Right renal cortex interstitium (tissue), 3 donors: Measurements from ENCODE around the gene ZBP1. TPM values are rescaled to one million over a fixed set of nuclear protein-coding genes. Genes with fewer than 3 reads are reported as not detected.

Source experiments
- DNase-seq, 3 donors: peaks; one replicate each; pipeline ENCODE4 v3.0.0-alpha.2; 2013; ENCODE audit warnings: low read depth in 3 of 3, low spot score in 2 of 3
- polyA plus RNA-seq, 3 donors: library from polyadenylated mRNA; unstranded; fragments of 120-200 nt; gene quantifications; one replicate each; pipeline ENCODE4 v1.2.1, GENCODE V29; 2013; ENCODE audit not compliant: insufficient read length in 3 of 3

The ZBP1 gene
- polyA plus RNA-seq, 3 donors = 0.06 to 0.21 TPM; not detected in 1

DNA sequence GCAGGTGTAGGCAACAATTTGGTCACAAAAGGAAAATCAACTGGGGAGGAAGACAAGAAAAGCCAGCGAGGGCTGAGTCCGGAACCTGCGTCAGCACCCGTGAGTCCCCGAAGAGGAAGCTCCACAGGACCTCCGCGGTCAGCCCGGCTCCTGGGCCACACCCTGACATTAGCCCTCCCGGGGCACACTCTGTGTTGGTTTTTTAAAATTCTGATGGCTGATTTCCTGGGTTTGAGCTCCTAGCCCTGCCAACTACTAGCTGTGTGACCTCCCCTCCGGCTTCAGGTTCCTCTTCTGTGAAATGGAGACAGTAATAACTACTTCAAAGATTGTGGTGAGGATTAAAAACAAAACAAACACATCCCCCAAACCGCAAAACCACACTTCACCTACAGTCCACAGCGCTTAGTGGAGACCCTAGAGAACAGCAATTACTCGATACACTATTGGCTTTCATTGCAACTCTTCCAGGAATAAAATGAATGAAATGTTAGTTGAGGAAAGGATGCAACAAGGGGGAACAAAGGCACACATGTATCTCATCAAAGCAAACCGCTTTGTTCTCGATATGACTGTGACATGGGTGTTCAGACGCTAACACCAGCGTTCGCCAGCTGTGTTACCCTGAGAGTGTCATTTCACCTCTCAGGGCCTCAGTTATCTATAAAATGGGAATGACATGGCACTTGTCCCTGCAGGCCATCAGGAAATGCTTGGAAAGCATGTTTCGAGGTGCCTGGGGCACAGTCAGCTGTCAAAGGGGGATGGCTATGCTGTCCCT, 985 bp downstream of the ZBP1 start:
- no peak for DNase-seq

DNA sequence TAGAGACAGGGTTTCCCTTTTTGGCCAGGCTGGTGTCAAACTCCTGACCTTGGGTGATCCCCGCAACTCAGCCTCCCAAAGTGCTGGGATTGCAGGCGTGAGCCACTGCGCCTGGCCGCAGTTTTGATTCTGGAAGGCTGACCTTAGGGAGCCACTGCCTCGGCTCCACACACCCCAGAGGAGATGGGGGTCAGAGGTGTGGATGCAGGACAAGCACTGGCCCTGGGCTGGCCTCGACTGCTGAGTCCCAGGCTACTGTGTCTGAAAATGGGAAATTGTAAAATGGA, 1.5 kb downstream of the ZBP1 start:
- DNase-seq = no peak

DNA sequence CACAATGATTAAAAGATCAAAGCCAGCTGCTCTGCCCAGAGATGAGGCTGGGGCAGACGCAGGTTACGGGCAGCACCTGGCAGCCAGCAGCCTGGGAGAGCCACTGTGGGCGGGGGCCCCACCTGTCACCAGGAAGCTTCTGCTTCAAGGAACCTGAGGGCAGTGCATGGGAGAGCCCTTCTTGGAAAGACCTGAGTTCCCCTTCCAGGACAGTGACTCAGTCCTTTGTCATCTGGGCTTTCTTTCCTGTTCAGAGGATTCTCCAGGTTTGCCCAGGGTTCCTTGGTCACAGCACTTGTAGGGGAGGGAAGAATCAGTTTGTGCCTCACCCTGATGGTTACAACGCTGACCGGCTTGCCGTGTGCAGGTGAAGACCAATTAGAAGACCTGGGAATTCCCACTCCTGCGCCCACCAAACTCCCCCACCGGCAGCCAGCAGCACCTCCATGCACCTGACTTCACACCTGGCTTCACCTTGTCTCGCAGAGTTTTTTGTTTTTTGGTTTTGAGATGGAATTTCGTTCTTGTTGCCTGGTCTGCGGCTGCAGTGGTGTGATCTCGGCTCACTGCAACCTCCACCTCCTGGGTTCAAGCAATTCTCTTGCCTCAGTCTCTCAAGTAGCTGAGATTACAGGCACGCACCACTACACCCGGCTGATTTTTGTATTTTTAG, 2.0 kb downstream of the ZBP1 start:
- DNase-seq = no peak

DNA sequence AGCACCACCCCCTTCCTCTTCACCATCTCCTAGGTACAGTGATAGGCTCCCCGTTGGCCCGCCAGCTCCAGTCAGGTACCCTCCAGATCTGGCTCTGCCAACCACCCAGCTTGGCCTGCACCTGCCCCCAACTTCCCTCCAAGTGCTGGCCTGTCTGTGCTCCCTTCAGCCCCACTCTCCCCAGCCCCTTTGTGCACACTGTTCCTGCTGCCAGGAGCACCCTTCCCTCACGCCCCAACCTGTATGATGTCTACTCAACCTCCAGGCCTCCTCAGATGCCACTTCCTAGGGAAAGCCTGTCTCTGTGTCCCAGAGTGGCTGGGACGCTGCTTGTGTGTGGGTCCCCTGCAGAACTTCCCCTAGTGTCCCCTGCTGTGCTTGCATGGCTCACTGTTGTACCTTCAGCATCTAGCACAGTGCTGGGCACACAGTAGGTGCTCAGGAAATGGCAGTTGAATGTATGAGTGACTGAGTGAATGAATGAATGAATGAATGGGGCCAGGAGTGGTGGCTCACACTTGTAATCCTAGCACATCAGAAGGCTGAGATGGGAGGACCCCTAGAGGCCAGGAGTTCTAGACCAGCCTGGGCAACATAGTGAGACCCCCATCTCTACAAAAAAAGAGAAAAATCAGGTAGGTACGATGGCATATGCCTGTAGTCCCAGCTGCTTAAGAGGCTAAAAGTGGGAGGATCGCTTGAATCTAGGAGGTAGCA, 3.0 kb downstream of the ZBP1 start:
- no peak for DNase-seq

DNA sequence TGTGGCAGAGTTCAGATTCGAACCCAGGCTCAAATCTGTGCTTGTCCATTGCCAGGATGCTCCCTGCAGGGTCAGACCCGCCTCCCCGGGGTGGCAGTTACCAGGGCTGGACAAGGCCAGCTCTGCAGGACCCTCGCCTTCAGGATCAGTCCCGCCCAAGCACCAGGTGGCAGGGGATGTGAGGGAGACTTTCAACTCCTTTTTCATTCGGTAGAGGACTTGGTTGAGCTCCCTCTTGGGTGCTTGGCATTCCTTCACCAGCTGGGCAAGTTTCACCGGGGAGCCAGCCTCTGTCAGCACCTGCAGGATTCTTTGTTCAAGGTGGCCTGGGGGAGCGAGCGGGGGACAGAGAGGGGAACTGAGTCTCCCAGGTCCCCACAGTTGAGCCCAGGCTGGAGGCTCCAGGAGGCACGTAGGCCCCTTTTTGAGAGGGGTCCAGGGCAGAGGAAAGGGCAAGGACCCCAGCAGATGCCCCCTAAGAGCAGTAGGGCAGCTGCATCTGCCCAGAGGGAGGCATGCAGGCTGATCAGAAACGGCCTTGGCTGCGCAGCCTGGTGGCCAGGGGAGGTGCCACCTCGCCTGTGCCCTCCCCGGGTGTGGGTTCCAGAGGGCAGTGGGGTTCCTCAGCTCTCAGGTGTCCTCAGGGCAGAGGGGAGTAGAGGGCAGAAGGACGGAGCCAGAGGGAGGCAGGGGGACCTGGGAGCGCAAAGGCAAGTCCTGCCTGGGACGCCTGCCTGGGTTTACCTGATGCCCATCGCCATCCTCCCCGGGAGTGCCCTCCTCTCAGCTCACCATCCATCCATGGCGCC, 3.9 kb downstream of the ZBP1 start:
- no peak for DNase-seq

DNA sequence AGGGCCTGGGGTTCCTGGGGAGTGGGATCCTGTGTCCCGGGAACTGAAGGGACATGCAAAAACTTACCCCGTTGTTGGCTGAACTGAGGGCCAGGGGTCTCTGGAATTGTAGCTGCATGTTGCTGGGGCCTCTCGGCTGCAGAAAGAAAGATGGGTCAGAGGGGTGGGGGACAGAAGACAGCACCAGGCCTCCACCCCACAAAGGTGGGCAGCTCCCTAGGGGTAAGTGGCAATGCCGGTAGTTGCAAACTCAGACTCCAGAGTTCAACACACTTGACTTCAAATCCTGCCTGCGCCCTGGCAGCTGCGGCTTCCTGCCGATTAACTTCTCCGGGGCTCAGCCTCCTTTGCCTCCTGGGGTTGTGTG, 4.8 kb downstream of the ZBP1 start:
- no peak for DNase-seq

DNA sequence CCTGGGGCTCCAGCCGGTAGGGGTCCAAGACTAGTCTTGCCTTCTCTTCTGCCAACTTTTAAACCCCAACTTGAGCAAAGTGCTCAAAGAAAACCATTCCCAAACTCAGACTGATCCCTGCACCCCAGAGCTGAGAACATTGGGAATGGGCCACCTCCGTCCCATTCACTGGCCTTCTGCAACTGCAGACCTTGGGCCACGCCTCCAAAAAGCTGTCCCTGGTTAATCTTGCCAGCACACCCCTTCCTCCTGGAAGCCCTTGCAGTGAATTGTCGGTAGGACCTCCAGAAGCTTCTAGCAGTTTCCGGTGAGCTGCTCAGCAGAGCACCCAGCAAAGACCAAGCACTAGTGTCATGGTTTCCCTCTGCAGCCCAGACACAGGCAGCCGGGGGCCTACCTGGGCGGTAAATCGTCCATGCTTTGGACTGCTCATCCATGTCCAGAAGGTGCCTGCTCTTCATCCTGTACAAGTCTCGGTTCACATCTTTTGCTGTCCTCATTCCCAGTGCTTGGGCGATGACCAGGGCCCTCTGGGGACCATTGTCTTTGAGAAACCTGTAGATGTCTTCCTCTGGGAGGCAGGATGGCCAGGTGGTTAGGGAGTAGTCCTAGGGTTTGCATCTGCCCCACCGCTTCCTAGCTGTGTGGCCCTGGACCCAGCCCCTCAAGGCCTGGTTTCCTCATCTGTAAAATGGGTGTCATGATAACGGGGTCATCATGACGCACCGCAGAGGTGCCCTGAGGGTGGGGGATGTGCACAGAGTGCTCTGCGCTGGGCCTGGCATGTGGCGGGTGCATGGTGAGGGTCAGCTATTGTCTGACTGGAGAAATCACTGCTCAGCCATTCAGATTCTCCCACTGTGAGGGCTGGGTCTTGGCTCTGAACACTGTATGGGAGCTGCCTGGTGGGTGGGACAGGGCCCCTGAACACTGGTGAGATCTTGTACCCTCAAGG, 5.5 kb downstream of the ZBP1 start:
- no peak for DNase-seq

DNA sequence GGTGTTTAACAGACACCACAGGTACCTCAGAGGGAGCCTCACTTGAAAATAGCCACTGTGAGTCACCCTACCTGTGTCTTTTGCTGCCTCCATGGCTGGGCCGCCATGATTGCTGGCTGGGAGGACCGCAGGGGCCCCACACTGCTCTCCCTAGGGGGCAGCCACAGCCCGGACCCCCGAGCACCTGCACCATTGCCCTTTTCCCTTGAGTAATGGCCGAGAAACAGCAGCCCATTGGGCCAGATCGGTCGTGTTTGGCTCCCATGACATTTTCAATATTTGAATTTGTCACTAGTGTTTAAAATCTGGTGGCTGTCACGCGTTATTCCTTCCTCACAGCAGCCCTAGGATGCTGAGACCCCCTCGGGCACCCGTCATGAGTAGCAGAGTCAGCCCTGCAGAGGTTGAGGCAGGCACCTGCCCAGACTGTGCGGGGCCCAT, 6.7 kb downstream of the ZBP1 start:
- DNase-seq = no peak

DNA sequence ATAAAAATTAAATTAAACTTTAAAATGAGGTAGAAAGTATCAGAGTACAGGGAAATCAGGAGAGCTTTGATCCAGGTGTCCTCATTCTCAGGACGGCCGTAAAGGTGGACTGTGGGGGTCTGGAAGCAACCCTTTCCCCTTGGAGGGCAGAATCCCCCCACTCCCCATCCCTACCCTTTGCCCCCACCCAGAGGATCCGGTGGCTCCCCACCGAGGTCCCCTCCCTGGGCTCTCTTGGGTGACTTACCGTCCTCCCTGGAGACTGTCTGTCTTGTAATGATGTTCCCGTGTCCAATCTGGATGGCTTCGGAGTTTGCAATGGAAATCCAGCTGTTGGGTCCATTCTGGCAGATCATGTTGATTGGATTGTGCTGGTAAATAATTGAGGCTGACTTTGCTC, 7.3 kb downstream of the ZBP1 start:
- no peak for DNase-seq

DNA sequence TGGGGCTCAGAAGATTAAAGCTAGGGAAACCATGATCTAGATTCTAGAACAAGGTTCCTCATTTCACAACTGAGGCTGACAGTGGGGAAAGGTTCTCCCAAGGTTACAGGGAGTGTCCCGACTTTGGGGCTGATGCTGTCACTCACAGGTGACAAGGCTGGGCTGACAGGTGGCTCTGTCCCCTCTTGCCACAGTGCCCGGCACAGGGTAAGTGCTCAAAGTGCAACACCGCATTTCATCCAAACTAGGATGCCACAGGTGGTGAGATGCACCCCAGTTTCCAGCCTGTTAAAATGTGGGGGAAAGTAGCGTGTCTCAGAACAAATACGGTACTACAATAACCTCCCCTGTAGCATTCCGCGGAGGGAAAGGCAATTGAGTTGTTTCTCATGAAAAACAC, 7.8 kb downstream of the ZBP1 start:
- DNase-seq = no peak

DNA sequence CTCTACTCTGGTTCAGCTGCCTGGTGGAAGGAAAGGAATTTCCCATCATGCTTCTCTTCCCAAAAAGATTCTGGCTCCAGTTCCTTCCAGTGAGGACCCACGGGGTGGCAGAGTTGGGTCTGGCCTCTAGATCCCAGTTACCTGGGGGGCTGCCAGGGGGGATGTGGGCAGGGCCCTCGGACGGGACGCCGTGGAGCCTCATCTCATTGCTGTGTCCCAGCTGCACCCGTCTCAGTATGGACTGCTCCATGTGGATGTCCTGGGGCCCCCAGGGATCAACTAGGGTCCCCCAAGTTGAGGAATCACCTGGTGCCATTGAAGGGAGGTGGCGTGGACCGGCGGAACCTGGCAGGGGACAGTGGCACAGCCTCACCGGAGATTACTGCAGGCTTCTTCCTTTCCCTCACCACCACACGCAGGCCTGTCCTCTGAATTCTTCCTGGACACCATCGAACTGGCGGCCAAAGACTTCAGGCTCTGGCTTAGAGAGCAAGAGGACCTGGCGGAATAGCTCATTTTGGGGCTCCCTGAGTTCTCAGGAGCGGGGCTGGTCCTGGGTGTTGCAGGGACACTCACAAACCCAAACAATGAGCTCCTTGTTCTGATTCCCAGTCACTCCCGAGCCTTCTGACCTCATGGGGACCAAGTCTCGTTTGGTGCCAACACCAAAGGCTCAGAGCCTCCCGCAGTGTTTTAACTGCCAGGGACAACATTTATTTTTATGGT, 8.5 kb downstream of the ZBP1 start:
- DNase-seq = no peak

DNA sequence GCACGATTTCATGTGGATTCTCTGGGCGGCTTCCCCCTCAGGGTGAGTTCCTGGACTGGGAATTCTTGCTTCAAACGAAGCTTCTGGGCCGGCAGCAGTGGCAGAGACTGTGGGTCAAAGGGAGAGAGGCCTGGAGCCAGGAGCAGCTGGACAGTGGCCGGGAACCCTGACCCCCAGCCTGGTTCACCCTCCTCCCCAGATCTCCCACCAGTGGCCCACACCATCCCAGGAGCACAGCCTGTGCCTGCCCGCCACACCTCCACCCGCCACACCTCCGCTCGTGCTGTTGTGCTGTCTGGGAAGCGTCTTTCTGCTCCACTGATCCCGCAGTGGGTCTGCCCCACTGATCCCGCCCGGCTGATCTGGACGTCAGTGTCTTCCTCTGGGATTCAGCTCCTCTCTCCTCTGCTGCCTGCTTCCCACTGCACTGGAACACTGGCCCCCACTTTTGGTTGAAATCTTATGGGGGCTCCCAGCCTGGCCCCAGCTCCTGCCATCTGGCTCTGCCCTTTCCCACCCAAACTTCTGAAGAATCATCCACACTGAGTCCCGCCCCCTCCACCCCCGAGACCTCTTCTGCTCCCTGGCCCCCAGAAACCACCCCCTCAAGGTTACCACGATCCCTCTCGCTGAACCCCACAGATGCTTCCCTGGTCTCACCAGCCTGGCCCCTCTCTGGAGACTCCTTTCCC, 9.8 kb downstream of the ZBP1 start:
- no peak for DNase-seq

DNA sequence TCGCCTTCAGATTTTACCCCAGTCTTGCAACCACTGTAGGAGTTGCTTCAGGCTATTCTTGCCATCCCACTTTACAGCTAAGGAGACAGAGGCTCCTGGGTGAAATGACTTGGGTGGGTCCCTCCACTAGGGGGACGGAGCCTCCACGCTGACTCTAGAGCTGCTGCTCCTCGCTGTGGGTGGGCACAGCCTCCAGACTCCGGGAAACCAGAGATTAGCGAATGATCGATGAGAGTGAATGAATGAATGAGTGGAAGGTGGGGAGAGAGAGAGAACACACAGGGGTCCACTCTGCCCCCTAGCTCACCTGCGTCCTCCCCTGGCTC, 10.4 kb downstream of the ZBP1 start:
- no peak for DNase-seq

DNA sequence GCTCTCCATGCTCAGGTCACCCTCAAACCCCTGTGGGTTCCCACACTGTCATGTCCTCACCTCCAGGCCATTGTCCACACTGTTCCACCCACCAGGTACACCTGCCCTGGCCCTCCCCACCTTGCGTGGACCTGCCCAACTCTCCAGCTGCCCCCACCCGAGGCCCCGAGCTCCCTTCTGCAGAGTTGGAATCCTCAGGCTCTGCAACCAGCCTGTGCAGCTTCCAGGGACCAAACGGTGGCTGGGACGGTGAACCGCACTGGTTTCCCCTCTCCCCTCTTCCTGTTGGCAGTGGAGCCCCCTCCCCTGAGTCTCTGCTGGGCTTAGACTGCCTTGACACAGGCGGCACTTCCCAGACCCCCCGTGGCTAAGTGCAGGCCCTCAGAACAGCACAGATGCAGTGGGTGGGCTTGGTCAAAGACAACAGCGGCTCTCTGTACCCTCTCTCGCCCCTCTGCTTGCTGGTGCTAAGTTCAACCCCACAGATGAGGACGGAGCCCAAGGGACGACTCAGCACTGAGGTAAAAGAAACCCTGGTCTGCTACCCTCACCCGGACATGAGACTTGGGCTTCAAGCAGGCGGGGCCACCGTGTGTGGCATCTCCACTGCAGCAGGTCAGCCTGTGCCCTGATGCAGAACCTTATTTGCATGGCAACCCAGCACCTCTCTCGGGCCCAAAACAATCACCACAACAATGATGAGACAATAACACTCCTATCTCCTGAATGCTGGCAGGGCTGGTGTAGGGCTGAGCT, 11.0 kb downstream of the ZBP1 start:
- no peak for DNase-seq

DNA sequence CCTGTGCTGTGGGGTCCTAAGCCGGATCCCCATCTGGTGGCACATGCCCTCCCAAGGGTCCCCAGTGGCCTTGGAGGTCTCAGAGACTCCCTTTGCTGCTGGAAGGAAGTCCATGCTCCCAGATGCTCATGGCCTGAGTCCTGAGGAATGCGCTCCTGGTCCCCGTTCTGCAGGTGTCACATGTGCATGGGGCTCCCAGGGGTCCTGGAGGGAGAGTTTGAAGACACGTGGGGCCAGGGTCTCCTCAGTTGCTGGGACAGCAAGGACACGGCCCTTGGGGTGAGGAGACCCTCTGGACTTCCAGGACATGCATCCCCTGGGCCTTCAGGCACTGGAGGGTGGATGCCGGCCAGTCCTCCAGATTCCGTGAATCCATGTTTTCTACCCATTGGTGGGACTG, 11.7 kb downstream of the ZBP1 start:
- no peak for DNase-seq

DNA sequence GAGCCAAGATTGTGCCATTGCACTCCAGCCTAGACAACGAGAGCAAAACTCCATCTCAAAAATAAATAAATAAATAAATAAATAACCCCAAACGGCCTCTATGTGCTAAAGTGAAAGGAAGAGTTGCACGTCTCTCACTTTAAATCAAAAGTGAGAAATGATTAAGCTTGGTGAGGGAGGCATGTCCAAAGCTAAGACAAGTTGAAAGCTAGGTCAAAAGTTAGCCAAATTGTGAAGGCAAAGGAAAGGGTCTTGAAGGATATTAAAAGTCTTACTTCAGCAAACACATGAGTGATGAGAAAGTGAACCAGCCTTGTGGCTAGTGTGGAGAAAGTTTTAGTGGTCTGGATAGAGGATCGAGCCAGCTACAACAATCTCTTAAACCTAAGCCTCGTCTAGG, 14.3 kb downstream of the ZBP1 start:
- DNase-seq = no peak

DNA sequence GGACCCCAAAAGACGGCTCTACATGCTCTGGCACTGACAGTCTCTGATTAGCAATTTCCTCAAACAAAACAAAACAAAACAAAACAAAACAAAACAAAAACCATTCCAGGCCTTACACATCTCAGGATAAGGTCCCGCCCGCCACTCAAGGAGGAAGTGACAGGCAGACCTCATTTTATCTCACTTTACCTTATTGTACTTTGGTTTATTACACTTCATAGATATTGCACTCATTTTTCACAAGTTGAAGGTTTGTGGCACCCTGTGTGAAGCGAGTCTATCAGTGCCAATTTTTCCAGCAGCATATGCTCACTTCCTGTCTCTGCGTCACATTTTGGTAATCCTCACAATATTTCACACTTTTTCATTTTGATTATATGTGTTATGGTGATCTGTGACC, 15.2 kb downstream of the ZBP1 start:
- no peak for DNase-seq

DNA sequence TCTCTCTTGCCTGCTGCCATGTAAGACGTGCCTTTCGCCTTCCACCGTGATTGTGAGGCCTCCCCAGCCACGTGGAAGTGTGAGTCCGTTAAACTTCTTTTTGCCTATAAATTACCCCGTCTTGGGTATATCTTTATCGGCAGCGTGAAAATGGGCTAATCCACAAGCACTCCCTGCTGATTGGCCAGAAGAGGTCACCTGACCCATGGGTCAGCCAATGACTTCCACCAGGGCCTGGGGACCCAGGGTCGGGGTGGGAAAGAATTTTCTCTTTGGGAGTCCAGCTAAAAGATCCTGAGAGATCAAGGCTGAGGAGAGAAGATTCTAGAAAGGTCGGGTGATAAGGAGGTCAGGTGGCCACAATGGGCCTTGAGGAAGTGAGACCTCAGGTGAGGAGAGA, 17.1 kb downstream of the ZBP1 start:
- DNase-seq = no peak
